GM04503 (cell line): Measurements from ENCODE around the gene MBNL1.

Experiments used
- DNase-seq: peaks from one replicate; pipeline ENCODE4 v3.0.0-alpha.2; 2012; ENCODE audit warnings: low read depth

The MBNL1 gene

GRCh38 chr3:152268555-152269055, at the start of gene MBNL1:
Gene MBNL1, plus strand, starts transcription at chr3:152268929. Its CDS starts 31,265 bp downstream, at chr3:152300194.
- DNase-seq = no peak

GRCh38 chr3:152219216-152219615, 49.5 kb upstream of the MBNL1 start:
- no peak for DNase-seq

- no peak for DNase-seq
Observed at GRCh38 chr3:152219769-152220255, 48.9 kb upstream of the MBNL1 start.

GRCh38 chr3:152222327-152222726, 46.4 kb upstream of the MBNL1 start:
- DNase-seq = peak; percentile 68

GRCh38 chr3:152225201-152225600, 43.5 kb upstream of the MBNL1 start:
- DNase-seq = no peak

- no peak for DNase-seq
Observed at GRCh38 chr3:152226176-152226575, 42.6 kb upstream of the MBNL1 start.

- no peak for DNase-seq
Observed at GRCh38 chr3:152227027-152227426, 41.7 kb upstream of the MBNL1 start.

GRCh38 chr3:152229692-152230091, 39.0 kb upstream of the MBNL1 start:
- DNase-seq = no peak

GRCh38 chr3:152230370-152230769, 38.4 kb upstream of the MBNL1 start:
- no peak for DNase-seq

GRCh38 chr3:152232001-152232400, 36.7 kb upstream of the MBNL1 start:
- DNase-seq = no peak

GRCh38 chr3:152232679-152233078, 36.0 kb upstream of the MBNL1 start:
- DNase-seq = no peak

- DNase-seq = no peak
Observed at GRCh38 chr3:152234657-152235375, 33.9 kb upstream of the MBNL1 start.

GRCh38 chr3:152235709-152236298, 32.9 kb upstream of the MBNL1 start:
- DNase-seq = no peak

- no peak for DNase-seq
Observed at GRCh38 chr3:152236716-152237115, 32.0 kb upstream of the MBNL1 start.

- DNase-seq = no peak
Observed at GRCh38 chr3:152241142-152242017, 27.3 kb upstream of the MBNL1 start.

GRCh38 chr3:152243301-152243711, 25.4 kb upstream of the MBNL1 start:
- DNase-seq = no peak

GRCh38 chr3:152243721-152244516, 24.8 kb upstream of the MBNL1 start:
- DNase-seq = no peak

- DNase-seq = no peak
Observed at GRCh38 chr3:152244517-152244888, 24.2 kb upstream of the MBNL1 start.

GRCh38 chr3:152245498-152246170, 23.1 kb upstream of the MBNL1 start:
- no peak for DNase-seq

- no peak for DNase-seq
Observed at GRCh38 chr3:152251916-152252315, 16.8 kb upstream of the MBNL1 start.

GRCh38 chr3:152252755-152253154, 16.0 kb upstream of the MBNL1 start:
- no peak for DNase-seq
